ENCODE data around the gene GPR156. TPM values are rescaled to one million over a fixed set of nuclear protein-coding genes. Genes with fewer than 3 reads are reported as not detected.

Gene GPR156
- total RNA-seq, 1 donor from 2014 or later: not detected

DNA sequence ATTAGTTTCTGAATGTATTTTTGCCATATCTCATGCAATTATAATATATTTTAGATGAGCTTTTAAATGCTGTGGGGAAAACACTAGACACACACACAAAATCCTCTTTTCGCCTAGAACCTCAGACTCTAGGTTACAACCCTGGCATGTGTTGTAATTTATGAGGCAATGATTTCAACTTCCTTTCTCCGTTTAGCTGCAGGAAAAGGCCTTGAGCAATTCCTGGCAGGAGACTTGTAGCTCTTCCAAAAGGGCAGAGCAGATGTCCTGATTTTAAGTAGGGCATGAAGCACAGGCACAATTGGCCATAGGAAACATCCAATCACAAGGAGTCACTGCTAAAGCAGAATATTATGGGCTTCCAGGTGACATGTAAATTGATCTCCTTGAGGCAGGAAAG, 82.0 kb downstream of the GPR156 start:
- DNase-seq (ENCODE audit: missing footprints) (no peak), ATAC-seq (peak; percentile 92)
- intact Hi-C loops (cut with DNase I): no loop called here

- DNase-seq (ENCODE audit: missing footprints) (no peak), ATAC-seq (no peak)
- intact Hi-C loops (cut with DNase I): no loop called here
Observed at GRCh38 chr3:120202363-120202762, 82.7 kb downstream of the GPR156 start.

DNA sequence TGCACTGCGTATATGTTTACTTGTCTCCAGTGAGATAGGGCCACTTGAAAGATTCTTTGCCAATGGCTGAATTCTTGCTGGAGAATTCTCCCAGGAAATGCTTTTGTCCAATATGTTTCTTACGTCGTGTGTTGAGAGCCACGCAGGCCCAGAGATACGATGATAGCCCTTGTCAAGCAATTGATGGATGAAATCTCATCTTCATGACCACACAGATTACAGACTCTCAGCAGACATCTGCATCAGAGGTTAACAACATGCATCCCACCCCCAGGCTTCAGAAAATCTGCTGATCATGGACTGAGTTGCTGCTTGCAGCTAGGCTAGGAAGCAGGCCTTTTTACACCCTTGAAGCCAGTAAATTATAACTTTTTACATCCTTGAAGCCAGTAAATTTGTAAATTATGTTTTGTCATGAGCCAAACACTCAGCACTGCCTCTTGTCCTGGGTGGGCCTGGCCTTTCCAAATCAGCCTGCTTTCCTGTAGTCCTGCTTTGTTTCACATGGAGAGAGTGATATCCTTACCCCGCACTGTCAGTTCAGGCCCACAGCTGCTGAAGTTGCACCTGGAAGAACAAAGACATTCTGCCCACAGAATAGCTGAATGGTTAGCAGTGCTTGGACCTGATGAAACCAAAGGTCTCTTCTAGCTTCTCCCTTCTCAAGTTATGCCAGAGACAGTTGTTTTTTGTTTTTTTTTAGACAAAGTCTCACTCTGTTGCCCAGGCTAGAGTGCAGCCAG, 84.4 kb downstream of the GPR156 start:
- intact Hi-C loops (cut with DNase I): no loop called here
- ATAC-seq (no peak), DNase-seq (ENCODE audit: missing footprints) (no peak)

GRCh38 chr3:120198305-120198878, 86.6 kb downstream of the GPR156 start:
- ATAC-seq (no peak), DNase-seq (ENCODE audit: missing footprints) (no peak)
- intact Hi-C loops (cut with DNase I): loop anchor here (2.0 kb wide), 1 partner anchor 306 kb away; no protein-coding TSS in a partner anchor

DNA sequence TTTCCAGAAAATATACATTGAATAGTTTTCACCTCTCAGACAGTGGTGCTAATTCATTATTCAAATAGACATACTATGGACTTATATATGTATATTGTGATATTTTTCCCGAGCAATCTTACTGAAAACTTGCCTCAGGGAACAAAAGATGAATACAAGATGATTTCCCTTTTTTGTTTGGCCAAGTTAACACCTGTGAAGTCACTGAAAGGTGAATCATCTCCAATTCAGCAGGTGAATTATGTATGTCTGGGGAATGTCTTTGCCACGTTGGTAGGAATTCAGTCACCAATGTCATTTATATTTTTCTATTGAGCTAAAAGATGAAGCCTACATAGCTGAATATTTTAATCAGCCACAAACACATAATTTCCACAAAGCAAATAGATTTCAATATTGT, 88.2 kb downstream of the GPR156 start:
- DNase-seq (ENCODE audit: missing footprints) (no peak), ATAC-seq (no peak)
- intact Hi-C loops (cut with DNase I): no loop called here

DNA sequence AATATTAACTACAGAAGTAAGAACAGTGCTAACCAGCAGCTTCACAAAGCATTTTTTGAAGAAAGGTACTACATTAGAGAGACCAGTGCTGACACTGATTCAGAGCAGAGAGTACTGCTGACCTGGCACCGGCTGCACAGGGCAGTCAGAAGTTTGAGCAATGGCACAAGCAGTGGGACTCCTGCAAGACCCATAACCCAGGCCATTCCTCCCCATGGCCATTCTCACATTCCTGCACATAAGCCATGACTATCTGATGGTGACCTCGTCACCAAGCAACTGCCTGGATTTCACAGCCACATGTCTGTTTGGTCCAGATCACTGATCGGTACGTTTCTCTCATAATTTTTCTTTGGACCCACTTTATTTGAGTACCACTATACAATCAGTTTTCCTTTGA, 88.7 kb downstream of the GPR156 start:
- DNase-seq (ENCODE audit: missing footprints) (no peak), ATAC-seq (no peak)
- intact Hi-C loops (cut with DNase I): no loop called here

GRCh38 chr3:120193554-120193953, 91.5 kb downstream of the GPR156 start:
- DNase-seq (ENCODE audit: missing footprints): no peak
- intact Hi-C loops (cut with DNase I): no loop called here
- ATAC-seq: no peak

GRCh38 chr3:120192579-120192978, 92.4 kb downstream of the GPR156 start:
- ATAC-seq: no peak
- intact Hi-C loops (cut with DNase I): no loop called here
- DNase-seq (ENCODE audit: missing footprints): no peak

DNA sequence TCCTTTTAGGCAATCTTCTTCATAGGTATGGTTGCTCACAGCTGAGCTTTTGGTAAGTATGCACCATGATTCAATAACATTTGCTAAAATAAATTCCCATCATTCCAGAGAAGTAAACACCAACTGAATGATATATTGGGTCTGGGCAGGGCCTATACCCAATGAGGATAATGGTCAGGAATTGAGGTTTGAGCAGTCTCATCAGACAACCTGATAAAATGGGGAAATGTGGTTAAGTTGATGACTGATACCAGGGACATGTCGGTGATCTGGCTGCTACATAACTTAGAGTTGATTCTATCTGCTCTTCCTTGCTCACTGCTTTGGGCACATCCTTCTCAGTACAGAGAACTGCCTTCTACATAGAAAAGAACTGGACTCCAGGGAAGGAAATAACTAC, 92.9 kb downstream of the GPR156 start:
- intact Hi-C loops (cut with DNase I): no loop called here

DNA sequence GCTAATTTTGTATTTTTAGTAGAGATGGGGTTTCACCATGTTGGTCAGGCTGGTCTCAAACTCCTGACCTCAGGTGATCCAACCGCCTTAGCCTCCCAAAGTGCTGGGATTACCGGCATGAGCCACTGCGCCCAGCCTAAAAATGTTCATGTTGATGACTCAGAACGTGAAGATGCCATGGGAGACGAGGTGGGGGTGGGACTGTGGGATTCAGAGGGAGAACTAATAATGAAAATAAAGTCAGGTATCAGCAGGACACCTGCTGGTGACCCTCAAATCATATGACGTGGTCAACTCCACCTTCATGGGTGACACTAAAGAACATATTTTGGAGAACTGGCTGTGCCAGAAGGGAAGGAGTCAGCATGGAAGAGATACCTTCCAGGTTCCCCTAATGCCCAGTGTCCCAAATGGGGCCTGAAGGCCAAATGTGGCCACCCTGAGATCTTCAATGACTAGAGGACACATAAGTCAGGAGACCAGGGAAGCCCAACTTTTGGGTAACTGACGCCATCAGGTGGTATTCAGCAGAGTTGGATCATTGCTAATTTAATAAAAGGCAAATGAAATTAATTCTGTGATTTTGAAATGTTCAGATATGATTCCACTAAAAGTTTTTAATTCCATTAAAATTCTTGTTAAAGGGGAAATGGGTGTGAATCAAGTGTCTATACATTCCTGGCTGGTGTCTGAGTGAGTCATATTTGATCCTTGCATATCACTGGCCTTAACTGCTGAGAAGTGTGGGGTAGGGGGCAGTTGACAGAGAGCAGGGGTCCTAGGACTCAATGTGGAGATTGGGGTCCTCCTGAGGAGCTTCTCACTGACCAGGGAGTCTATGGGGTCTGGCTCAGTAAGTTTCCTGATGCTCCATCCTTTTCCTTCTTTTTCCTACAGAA, 102.2 kb downstream of the GPR156 start:
- ATAC-seq (no peak), DNase-seq (ENCODE audit: missing footprints) (no peak)
- intact Hi-C loops (cut with DNase I): no loop called here

More for the DNA sequence above, 92.9 kb downstream of the GPR156 start:
- DNase-seq (ENCODE audit: missing footprints) (no peak), ATAC-seq (no peak)

GRCh38 chr3:120181632-120182031, 103.4 kb downstream of the GPR156 start:
- ATAC-seq: no peak
- intact Hi-C loops (cut with DNase I): no loop called here
- no peak for DNase-seq (ENCODE audit: missing footprints)

- ATAC-seq (no peak), DNase-seq (ENCODE audit: missing footprints) (no peak)
- intact Hi-C loops (cut with DNase I): no loop called here
Observed at GRCh38 chr3:120180731-120181412, 104.2 kb downstream of the GPR156 start.

GRCh38 chr3:120177707-120178306, 107.2 kb downstream of the GPR156 start:
- ATAC-seq (no peak), DNase-seq (ENCODE audit: missing footprints) (no peak)
- intact Hi-C loops (cut with DNase I): no loop called here

DNA sequence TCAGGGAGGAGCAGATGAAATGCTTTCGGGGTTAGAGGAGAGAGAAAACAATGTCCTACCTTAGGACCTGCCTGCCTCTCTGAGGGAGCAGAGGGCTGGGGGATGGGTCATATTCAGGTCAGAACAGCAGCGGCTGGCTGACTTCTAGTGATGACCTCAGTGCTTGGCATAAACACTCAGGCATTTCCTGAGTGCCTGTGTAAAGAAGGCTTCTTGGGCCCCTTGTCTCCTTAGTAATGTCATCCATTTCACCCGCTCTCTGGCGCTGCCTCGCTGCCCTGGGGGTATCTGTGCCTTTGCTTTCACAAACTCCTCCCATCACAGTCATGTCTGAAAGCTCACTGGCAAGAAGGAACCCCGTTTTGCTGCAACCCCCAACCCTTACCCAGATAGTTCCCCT, 107.9 kb downstream of the GPR156 start:
- DNase-seq (ENCODE audit: missing footprints): no peak
- peak; percentile 88 for ATAC-seq
- intact Hi-C loops (cut with DNase I): no loop called here

DNA sequence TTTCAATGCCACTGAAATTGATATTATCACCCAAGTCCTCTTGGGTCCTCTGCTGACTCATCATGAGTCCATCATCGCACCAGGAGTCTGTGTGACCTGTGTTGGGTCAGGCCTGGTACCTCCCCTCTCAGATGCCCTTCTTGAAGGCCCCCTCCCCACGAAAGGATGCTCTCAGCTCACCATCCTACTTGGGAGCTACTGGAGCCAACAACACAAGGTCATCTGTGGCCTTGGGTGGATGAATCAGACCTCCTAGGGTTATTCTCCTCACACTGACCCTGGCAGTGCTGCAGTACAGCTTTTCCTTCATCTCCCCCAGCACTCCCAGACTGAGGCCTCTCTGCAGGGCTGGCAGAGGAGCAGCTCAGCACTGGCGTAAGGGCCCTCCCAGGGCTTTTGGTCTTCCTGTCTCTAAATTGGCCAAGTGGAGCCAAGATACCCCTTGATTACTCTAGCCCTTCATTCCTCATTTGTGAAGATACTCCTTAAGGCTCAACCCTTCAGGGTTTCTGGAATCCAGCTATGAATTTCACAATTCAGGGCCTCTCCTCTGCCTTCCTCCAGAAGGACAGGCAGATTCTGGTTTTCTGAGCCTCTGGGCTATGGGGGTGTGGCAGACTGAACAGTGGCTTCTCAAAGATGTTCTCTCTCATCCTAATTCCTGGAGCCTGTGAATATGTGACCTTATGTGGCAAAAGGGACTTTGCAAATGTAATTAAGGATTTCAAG, 110.0 kb downstream of the GPR156 start:
- DNase-seq (ENCODE audit: missing footprints) (no peak), ATAC-seq (no peak)
- intact Hi-C loops (cut with DNase I): no loop called here

- intact Hi-C loops (cut with DNase I): no loop called here
- no peak for DNase-seq (ENCODE audit: missing footprints)
- ATAC-seq: no peak
Observed at GRCh38 chr3:120173056-120173675, 111.9 kb downstream of the GPR156 start.

DNA sequence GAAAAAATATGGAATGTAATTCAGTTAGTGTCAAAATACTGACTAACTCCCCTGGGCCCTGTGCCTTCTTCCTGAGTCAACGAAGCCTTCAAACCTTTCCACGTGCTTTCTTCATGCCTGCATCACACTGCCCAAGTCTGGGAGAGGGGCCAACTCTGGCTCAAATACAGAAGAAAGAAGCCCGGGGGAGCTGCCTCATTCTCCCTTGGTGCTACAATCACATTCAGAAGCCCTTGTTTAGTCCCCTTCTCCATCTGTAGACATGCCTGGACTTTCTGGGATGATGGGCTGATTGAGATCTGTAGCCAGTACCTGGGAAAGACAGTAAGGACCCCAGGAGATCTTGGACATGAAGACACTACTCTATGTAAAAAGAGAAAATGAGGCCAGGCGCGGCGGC, 113.0 kb downstream of the GPR156 start:
- ATAC-seq: peak; percentile 40
- no peak for DNase-seq (ENCODE audit: missing footprints)
- intact Hi-C loops (cut with DNase I): no loop called here
